ENCODE measurements around the gene GGPS1.

The GGPS1 gene

GRCh38 chr1:235295902-235296350, 32.4 kb upstream of the GGPS1 start:
- no peak for TF ChIP-seq CTCF (IDR thresholded peaks at IDR 0.05; ENCODE audit: extremely low read depth, missing control alignments)
- DNase-seq (ENCODE audit: low spot score) = no peak

- TF ChIP-seq CTCF (IDR thresholded peaks at IDR 0.05; ENCODE audit: extremely low read depth, missing control alignments) = no peak
- no peak for DNase-seq (ENCODE audit: low spot score)
Measured at GRCh38 chr1:235296729-235297128, 31.6 kb upstream of the GGPS1 start.

GRCh38 chr1:235297579-235297978, 30.8 kb upstream of the GGPS1 start:
- no peak for TF ChIP-seq CTCF (IDR thresholded peaks at IDR 0.05; ENCODE audit: extremely low read depth, missing control alignments)
- peak; percentile 26 for DNase-seq (ENCODE audit: low spot score)

GRCh38 chr1:235298758-235299157, 29.6 kb upstream of the GGPS1 start:
- DNase-seq (ENCODE audit: low spot score) = no peak
- no peak for TF ChIP-seq CTCF (IDR thresholded peaks at IDR 0.05; ENCODE audit: extremely low read depth, missing control alignments)

GRCh38 chr1:235299169-235299858, 29.1 kb upstream of the GGPS1 start:
- TF ChIP-seq CTCF (IDR thresholded peaks at IDR 0.05; ENCODE audit: extremely low read depth, missing control alignments) = no peak
- DNase-seq (ENCODE audit: low spot score) = no peak

GRCh38 chr1:235302143-235302542, 26.2 kb upstream of the GGPS1 start:
- no peak for TF ChIP-seq CTCF (IDR thresholded peaks at IDR 0.05; ENCODE audit: extremely low read depth, missing control alignments)
- DNase-seq (ENCODE audit: low spot score) = no peak

GRCh38 chr1:235304549-235305451, 23.6 kb upstream of the GGPS1 start:
- no peak for TF ChIP-seq CTCF (IDR thresholded peaks at IDR 0.05; ENCODE audit: extremely low read depth, missing control alignments)
- no peak for DNase-seq (ENCODE audit: low spot score)
